NCI-H69 (cell line): ENCODE measurements around the gene PLPP3.

ENCODE experiments used
- DNase-seq: peaks from one replicate; lab custom pipeline; 2025; lab: John Stamatoyannopoulos, UW

Gene PLPP3

DNA sequence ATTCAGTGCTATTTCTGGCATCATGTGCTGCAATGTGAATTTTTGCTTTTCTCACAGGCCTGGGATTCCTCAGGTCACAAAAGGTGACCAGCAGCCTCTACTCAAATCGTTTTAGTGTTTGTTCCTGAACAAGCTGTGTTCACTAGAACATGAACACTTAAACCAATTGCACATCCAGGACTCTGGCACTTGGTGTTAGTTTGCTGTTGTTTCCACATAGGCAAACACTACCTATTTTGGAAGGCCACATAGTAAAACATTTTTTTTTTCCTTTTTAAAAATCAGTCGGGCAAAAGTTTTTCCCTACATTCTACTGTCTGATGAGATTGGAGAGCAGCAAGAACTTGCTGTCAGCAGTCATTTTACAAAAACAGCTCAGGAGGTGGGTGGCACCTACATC lies 83.2 kb downstream of the PLPP3 start:
- DNase-seq = no peak

DNA sequence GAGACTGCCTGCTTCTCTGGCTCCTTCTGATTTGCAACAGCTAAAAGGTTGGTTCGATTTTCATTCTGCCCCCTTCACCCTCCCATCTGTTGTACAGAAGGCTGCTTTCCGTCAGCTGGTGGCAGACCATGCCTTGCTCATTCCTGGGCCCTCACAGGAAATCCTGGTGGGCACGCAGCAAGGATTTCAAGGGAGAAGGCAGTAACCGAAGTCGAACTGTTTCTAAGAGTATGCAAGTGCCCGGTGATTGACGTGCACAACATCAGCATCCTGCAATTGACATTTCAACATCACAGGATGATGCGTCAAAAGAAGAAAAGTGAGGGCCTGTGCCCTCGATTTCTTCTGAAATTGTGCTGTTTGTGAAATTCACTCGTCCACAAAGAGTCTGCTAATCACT lies 83.8 kb downstream of the PLPP3 start:
- DNase-seq = no peak

DNA sequence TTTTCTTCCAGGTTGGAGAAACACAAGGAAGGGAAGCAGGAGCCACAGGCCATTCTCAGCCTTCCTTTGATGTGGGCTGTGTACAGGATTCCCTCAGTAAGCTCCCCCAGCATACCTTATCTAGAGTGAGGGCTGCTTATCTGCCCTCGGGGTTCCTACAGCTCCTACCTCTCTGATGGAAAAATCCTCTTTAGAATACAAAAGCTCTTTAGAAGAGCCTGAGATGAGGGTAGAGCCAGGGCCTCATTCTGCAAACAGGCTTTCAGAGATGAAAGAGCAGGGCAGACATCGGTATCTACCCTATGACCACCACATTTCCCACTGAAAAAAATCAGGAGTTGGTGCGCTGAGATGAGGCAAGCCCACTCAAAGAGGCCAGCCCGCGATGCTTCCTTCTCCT lies 85.1 kb downstream of the PLPP3 start:
- DNase-seq = no peak

DNA sequence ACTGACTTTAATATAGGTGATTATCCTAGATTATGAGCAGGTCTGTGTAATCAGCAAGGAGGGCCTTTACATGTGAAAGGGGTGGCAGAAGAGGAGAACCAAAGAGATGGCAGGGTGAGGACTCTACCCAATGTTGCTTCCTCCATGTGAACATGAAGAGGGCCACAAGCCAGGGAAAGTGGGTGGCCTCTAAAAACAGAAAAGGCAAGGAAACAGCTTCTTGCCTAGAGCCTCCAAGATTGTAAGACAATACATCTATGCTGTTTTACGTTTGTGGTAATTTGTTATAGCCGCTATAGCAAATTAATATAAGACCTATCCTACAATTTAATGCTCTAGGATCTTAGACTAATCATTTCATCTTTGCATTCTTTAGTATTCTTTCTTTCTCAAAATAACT lies 85.5 kb downstream of the PLPP3 start:
- no peak for DNase-seq

DNA sequence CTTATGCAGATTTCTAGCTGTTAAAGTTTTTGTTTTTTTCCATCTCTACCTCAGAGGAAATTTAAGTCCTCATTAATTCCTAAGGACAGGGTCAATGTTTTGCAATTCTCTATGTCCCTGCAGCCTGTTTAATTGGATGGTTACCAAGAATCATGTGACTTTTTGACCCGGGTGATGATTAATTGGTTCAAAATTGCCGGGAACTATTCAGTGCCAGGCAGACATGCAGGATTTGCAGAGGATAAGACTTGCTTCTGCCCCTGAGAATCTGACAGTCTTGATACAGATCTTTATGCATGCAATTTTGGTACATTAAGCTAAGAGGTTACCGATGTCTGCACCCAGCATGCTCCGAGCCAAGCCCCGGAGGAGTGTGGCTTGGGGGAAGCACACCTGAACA lies 87.9 kb downstream of the PLPP3 start:
- DNase-seq = peak; percentile 46

DNA sequence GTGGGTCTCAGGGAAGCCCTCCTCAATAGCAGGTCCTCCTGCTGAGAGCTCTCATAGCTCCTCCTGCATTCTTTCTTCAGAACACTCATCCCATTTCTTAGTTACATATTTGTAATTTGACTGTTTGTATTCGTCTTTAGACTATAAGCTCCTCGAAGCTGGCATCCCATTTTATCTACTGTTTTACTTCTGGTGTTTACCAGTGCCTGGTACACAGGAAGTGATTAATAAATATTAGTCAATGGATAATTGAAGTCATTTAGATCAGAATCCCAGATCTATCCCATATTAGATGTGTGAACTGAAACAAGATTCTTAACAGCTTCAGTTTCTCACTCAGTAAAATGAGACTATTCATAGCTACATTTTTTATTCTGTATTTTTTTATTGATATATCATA lies 88.7 kb downstream of the PLPP3 start:
- DNase-seq = no peak

DNA sequence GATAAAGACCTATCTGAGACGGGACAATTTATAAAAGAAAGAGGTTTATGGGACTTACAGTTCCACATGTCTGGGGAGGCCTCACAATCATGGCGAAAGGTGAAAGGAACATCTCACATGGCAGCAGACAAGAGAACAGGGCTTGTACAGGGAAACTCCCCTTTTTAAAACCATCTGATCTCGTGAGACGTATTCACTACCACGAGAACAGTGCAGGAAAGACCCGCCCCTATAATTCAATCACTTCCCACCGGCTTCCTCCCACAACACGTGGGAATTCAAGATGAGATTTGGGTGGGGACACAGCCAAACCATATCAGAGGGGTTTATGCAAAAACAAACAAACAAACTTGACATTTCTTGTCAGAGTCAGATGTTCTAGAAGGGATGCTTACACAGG lies 89.7 kb downstream of the PLPP3 start:
- DNase-seq = no peak

DNA sequence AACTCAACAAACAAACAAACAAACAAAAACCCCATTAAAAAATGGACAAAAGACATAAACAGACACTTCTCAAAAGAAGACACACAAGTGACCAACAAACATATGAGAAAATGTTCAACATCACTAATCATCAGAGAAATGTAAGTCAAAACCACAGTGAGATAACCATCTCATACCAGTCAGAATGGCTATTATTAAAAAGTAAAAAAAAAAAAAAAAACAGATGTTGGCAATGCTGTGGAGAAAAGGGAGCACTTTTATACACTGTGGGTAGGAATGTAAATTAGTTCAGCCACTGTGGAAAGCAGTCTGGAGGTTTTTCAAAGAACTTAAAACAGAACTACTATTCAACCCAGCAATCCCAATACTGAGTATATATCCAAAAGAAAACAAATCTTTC lies 94.7 kb downstream of the PLPP3 start:
- DNase-seq = no peak

DNA sequence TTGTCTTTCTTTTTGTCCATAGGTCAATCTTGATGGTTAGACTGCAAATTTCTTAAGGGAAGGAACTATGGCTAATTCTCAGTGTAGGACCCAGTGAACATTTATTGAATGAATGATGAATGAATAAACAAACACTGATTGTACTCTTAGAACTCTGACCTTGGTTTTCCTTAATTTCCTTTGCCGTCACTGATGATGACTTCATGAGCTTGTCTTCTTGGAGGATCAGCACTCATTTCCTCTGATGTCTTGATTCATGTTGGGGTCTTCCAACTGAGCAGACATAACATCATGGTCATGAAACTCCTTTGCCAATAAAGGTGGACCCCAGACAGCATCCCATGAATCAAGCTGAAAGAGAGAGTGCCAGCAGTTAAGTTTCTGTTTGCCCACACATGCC lies 96.3 kb downstream of the PLPP3 start:
- DNase-seq = no peak

DNA sequence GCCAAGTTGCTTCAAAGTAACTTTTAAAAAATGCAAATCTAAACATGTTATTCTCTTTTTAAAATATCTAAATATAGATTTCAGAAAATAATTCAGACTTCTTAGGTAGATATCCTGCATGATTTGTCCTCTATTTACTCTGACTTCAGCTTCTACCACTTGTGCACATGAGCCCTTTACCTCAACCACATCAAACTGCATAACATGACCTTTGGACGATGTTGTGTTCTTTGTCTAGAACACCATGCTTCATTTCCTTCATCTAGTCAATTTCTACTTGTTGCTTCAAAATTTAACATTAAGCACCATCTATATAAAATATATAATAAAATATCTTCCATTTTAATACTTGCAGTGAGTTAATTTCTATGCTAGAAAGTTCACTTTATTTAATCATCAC lies 96.9 kb downstream of the PLPP3 start:
- DNase-seq = no peak

DNA sequence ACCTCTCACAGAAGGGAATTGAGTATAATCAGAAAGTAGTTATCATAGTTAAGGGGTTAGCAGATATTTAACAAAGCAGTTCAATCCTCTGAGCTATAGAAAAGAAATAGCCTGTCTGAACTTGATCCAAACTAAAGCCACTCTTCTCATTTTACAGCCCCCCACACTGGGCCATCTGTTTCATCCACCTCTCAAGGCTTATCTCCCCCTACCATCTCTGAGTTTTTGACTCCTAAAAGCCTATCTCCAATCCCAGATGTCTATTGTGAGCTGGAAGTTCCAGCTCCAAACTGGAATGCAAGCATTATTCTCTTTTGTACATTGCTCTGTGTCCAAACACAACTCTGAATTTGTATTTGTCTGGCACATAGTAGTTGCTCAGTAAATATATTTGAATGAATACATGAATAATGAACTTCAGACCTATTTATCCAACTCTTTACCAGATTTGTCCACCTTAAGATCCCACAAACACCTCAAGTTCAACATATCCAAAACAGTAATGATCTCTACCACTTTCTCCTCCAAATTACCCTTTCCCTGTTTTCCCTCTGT lies 98.1 kb downstream of the PLPP3 start:
- DNase-seq = peak; percentile 56

DNA sequence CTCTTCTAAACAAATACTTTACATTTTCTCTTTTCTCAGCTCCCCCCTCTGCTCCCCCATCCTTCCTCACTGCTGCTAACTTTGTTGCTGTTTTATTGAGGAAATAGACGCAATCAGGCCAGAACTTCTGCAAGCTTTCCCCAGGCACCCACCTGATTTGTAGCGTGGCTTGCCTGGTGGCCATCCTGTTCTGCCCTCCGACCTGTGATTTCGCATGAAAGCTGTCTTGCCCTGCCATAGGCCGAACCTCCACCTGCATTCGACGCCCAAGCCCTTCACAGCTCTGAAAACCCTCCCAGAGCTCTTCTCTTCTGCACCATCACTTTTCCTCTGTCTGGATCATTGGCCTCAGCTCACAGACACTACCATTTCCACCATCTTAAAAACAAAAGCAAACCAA lies 100.6 kb downstream of the PLPP3 start:
- no peak for DNase-seq

DNA sequence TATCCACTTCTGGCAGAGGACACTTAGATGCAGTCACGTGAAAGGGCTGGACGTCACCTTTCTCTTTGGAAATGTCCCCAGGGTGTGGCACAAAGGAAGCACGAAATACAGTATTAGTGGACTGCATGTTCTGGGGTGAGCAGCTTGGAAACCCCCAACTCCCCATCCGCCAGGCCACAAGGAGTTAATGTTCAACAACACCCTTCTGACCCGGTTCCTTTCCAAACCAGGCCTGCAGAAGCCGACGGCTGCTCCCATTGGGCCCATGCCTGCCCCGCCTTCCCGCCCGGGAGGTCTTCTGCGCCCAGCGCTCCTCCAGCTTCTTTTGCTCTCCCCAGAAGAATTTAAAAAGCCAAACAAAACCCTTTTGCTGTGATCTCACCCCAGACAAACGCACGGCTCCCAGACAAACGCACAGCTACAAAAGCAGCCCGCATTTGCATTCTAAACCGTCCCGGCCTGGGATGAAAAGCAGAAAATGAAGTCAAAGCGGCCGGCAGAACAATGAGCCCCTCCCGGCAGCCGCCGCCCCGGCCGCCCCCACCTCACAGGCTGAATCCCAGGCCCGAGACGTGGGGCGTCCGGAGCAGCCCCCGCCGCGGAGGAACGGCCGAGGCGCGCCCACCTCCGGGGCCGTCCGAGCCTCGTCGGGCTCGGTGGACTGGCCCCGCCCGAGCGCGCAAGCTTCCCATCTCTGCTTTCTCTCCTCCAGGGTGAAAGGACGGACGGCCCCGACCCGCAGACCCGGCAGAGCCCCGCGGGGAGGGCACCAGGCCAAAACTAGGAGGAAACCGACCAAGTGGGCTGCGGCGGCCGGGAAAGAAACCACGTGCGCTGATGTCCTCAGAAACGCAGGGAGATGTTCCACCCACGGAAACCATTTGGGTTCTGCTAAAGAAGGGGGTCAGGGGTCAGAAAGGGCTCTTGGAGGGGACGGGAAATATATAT lies 101.9 kb downstream of the PLPP3 start:
- DNase-seq = peak; percentile 42

DNA sequence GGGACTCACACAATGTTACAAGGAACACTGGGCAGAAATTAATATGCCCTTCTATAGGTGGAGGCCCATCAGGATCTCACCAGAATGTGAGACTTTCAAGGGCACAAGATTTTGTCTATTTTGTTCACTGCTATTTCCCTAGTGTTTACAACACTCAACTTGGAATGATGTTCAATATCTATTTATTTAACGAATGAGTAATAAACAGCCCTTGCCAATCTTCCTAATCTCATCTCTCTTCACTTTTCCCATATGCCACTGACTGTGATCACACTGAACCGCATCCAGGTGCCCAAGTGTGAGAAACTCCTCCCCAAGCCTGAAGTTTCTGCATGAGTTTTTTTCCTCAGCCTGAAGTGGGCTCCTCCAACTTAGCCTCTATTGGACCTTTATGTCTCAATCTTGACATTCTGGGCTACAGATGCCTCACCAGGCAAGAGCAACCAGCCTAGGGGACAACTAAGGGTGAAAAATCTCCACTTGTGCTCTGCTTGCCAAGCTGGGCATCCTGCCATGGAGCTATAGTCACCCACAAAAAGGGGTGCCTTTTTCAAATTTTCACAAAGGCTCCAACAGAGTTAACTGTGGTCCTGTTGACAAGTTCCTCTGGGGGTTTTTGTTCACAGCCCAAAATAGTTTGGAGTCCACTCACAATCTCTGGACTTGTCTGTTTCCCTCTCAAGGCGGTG lies 105.6 kb downstream of the PLPP3 start:
- no peak for DNase-seq

DNA sequence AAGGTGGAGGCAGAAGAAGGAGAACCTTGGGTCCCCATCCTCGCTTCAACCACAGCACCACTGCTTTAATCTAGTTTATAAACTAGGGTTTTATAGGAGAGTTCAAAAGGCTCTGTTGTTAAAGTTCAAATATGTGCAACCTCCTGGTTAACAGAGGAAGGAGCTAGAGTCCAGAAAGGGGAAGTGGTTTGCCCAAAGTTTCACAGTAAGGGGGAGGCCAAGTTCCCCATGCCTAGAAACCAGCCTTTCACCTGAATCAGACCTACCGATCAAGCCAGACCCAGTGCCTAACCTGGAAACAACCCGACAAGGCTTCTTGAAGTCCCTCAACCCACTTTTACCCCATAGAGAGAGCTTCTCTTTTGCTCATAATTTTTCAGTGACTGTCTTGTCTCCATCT lies 106.5 kb downstream of the PLPP3 start:
- DNase-seq = no peak

DNA sequence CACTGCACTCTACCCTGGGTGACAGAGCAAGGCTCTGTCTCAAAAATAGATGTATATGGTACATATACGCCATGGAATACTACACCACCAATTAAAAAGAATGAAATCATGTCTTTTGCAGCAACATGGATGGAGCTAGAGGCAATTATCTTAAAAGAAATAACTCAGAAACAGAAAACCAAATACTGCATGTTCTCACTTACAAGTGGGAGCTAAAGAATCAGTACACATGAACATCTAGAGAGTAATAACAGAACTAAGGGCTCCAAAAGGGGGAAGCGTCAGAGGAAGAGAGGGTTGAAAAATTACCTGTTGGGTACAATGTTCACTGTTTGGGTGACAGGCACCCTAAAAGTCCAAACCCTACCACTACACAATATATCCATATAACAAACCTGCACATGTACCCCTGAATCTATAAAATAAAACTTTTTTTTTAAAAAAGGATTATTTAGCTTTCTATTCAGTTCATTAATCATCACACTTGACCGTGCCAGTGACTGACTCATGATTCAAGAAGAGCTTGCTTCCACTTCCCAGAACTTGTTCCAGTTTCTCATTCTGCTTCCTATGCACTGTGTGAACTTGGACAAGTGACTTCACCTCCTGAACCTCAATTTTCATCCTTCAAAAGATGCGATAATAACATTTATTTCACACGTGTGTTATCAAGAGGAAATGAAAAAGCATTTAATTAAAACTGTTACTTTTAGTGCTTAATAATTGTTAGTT lies 109.6 kb downstream of the PLPP3 start:
- no peak for DNase-seq

DNA sequence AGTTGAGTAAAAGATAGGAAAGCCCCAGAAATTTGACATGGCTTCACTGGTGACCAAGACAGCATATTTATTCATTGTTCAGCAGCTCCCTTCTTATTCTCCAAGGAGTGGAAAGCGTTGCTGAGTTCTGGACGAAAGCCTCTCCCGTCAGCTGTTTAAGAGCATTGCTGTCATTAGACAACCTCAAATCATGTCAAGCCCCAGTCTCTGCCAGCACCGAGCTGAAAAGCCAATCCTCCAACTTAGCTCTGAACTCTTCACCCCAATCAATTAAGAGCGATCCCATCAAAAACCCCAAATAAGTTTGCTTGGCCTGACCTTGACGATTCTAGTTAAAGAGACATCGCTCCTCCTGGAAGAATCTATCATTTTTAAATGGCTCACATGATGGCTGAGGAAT lies 110.8 kb downstream of the PLPP3 start:
- no peak for DNase-seq

DNA sequence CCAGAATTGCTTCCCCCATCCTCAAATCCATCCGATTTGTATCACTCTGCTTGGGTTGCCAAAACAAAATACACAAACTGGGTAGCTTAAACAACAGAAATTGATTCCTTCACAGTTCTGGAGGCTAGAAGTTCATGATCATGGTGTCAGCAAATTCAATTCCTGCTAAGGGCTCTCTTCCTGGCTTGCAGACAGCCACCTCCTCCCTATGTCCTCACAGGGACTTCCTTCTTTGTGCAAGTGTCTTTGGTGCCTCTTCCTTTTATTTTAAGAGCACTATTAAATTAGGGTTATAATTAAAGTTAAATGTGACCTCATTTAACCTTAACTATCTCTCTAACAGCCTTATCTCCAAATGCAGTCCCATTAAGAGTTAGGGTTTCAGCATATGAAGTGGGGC lies 112.8 kb downstream of the PLPP3 start:
- DNase-seq = no peak

DNA sequence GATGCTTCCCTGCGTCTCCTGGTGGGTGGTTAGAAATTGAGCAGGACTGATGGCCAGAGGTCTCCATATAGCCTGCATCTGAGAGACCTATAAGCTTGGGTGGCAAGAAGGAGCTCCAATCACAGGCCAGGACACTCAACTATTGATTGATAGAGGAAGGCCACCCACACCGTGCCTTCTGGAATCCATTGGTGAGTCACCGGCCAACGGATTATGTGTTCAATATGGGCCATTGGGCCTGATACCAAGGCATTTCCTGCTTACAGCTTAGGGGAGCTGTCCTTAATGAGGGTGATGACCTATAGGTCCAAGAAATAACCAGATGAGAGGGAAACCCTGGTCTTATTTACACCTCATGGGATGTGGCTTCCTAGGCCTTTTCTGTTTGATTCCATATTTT lies 115.1 kb downstream of the PLPP3 start:
- DNase-seq = no peak

DNA sequence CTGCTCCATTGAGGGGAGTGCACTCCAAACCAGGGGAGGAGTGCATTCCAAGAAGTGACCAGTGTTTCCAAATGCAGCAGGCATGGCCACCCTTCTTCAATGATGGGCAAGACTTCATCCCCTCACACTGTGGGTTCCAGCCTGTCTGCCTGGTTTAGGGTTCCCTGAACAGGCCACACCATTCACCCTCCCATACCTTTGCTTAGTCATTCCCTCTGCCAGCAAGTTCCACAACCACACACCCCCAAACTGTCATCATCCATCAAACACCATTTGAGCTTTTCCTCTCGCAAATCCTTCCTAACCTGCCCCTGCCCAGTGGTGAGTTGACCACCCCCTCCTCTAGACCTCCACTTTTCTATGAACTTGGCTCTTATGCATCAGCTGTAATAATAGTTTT lies 116.0 kb downstream of the PLPP3 start:
- no peak for DNase-seq

DNA sequence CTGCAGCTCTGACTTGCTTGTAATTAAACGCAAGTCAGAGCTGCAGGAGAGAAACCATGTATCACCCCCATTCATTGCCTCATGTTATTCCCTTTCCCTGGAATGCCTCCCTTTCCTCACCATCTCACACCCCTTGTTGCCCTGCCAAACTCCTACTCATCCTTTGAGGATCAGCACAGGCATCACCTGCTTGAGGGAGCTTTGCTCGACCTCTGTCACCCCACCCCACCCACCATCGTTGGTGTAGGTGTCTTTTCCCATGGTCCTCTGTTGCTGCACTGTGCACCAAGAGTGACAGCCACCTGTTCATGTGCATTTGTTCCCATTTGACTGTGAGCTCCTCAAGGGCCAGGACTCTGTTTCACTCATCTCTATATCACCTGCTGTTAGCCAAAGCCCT lies 117.2 kb downstream of the PLPP3 start:
- DNase-seq = no peak
